ENCODE results near the gene AFDN.

AFDN gene

GRCh38 chr6:167820681-167821080, 6.0 kb upstream of the AFDN start:
- no peak for DNase-seq

GRCh38 chr6:167824591-167825331, 1.9 kb upstream of the AFDN start:
- no peak for DNase-seq

- DNase-seq: no peak
Measured at GRCh38 chr6:167825332-167826229, 1.1 kb upstream of the AFDN start.

- DNase-seq: no peak
Measured at GRCh38 chr6:167826230-167826895, 348 bp upstream of the AFDN start.

GRCh38 chr6:167827583-167828324, 1.0 kb downstream of the AFDN start:
- DNase-seq: no peak

GRCh38 chr6:167828325-167828956, 1.7 kb downstream of the AFDN start:
- DNase-seq: no peak

GRCh38 chr6:167829513-167829912, 2.8 kb downstream of the AFDN start:
- DNase-seq: no peak

- no peak for DNase-seq
Measured at GRCh38 chr6:167831281-167831828, 4.6 kb downstream of the AFDN start.

- no peak for DNase-seq
Measured at GRCh38 chr6:167832497-167833395, 6.0 kb downstream of the AFDN start.

- DNase-seq: no peak
Measured at GRCh38 chr6:167833396-167833763, 6.7 kb downstream of the AFDN start.

GRCh38 chr6:167835260-167835659, 8.5 kb downstream of the AFDN start:
- DNase-seq: no peak

GRCh38 chr6:167836721-167837120, 10.0 kb downstream of the AFDN start:
- DNase-seq: no peak

GRCh38 chr6:167838207-167838748, 11.6 kb downstream of the AFDN start:
- no peak for DNase-seq

GRCh38 chr6:167839343-167839742, 12.6 kb downstream of the AFDN start:
- no peak for DNase-seq

- DNase-seq: no peak
Measured at GRCh38 chr6:167839755-167840154, 13.0 kb downstream of the AFDN start.

GRCh38 chr6:167840160-167840525, 13.4 kb downstream of the AFDN start:
- no peak for DNase-seq

- no peak for DNase-seq
Measured at GRCh38 chr6:167840526-167841179, 13.9 kb downstream of the AFDN start.

- DNase-seq: no peak
Measured at GRCh38 chr6:167841981-167842380, 15.3 kb downstream of the AFDN start.

GRCh38 chr6:167842457-167842856, 15.7 kb downstream of the AFDN start:
- DNase-seq: no peak

GRCh38 chr6:167843023-167843422, 16.3 kb downstream of the AFDN start:
- DNase-seq: no peak
